ENCODE results near the gene TBC1D24. TPM values are rescaled to one million over a fixed set of nuclear protein-coding genes. Genes with fewer than 3 reads are reported as not detected.

Gene TBC1D24
- polyA plus RNA-seq, 1 donor (not counting 4 experiments of a cell fraction or from before 2014, with no cell fraction given) = 3.0 TPM

DNA sequence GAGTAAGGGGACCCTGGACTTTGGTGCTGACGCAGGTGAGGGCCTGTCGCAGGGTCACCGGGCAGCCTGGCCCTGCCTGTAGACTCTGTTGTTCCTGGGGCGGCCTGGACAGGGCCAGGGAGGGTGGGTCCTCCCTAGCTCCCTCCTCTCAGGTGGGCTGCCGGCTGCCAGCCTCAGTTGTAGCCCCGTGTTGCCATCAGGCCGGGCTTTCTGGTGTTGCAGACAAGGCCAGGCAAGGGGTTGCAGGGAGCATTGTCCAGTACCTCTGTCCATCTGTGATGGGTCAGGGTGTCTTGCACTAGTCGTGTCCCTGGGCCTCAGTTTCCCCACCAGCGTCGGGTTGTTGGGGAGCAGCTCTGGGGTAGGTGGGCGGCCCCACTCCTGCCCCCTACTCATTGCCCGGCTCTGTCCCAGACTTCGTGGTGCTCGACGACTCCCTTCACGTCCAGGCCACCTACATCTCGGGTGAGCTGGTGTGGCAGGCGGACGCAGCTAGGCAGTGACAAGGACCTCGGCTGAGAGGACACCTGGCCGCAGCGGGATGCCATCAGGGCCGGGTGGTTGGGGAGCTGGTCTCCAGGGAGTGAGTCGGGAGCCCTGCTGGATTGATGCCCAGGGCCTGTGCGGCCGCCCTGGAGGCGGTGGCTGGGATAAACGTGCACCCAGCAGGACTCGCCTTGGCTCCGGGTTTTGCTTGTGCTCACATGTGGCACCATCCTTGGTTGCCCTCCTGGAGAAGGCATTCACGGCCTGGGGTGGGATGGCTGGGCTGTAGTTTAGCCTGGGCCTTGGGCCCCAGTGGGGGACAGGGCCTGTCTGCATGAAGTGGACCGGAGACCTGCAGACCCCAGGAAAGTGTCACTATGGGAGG lies 54.4 kb downstream of the TBC1D24 start:
- Histone ChIP-seq H3K9ac (ENCODE audit: control insufficient read depth, extremely low read depth, insufficient read depth, low read length) (no peak overlapping the region), H3K4me1 (ENCODE audit: control insufficient read depth, extremely low read depth, insufficient read depth, low read length) (peaks cover 14% of the 10 kb centered on the region), H3K4me2 (ENCODE audit: control insufficient read depth, extremely low read depth, insufficient read depth, low read depth, low read length) (no peak overlapping the region), H3K9me1 (ENCODE audit: control insufficient read depth, extremely low read depth, insufficient read depth, low read length) (no peaks in the 10 kb centered on the region), H3K27me3 (ENCODE audit: control insufficient read depth, extremely low read depth, insufficient read depth, low read length) (no peaks in the 10 kb centered on the region), H3K36me3 (ENCODE audit: control insufficient read depth in 2 of 2, extremely low read depth in 1 of 2, insufficient read depth in 2 of 2, low read length in 2 of 2) (peaks cover 16 to 34% of the 10 kb centered on the region in 2 experiments), H4K20me1 (ENCODE audit: control insufficient read depth, extremely low read depth, insufficient read depth, low read length) (peaks cover under 1% of the 10 kb centered on the region), H3K27ac (ENCODE audit: control insufficient read depth, insufficient read depth, low read length) (no peak overlapping the region), H3K4me3 (ENCODE audit: control insufficient read depth in 2 of 3, extremely low read depth in 1 of 3, insufficient read depth in 2 of 3, low read depth in 1 of 3, low read length in 3 of 3) (no peak overlapping the region), H3K9me3 (ENCODE audit: control insufficient read depth, low read depth, low read length) (no peaks in the 10 kb centered on the region), H3K79me2 (ENCODE audit: control insufficient read depth, insufficient read depth, low read length) (no peaks in the 10 kb centered on the region), H2AFZ (ENCODE audit: control insufficient read depth, low read length) (no peak overlapping the region)
- no peak for TF ChIP-seq EZH2 (IDR thresholded peaks at IDR 0.05; ENCODE audit: low read length)
- TF ChIP-seq, protein P1, sequence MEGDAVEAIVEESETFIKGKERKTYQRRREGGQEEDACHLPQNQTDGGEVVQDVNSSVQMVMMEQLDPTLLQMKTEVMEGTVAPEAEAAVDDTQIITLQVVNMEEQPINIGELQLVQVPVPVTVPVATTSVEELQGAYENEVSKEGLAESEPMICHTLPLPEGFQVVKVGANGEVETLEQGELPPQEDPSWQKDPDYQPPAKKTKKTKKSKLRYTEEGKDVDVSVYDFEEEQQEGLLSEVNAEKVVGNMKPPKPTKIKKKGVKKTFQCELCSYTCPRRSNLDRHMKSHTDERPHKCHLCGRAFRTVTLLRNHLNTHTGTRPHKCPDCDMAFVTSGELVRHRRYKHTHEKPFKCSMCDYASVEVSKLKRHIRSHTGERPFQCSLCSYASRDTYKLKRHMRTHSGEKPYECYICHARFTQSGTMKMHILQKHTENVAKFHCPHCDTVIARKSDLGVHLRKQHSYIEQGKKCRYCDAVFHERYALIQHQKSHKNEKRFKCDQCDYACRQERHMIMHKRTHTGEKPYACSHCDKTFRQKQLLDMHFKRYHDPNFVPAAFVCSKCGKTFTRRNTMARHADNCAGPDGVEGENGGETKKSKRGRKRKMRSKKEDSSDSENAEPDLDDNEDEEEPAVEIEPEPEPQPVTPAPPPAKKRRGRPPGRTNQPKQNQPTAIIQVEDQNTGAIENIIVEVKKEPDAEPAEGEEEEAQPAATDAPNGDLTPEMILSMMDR (optimal IDR thresholded peaks at IDR 0.05 in 1 of 3, IDR thresholded peaks at IDR 0.05 in 1 of 3, conservative IDR thresholded peaks at IDR 0.05 in 1 of 3; ENCODE audit: extremely low read depth in 1 of 3, insufficient read depth in 2 of 3, low read length in 3 of 3) = peak in 2 of 3 experiments; percentile 15 to 20
- dilution Hi-C loops (cut with MboI; ENCODE audit: extremely low pct_ligation_motif_present, low sequenced_read_pairs) = no loop called here
- DNase-seq (ENCODE audit: low read depth, low spot score) (no peak), FAIRE-seq (no peak)

DNA sequence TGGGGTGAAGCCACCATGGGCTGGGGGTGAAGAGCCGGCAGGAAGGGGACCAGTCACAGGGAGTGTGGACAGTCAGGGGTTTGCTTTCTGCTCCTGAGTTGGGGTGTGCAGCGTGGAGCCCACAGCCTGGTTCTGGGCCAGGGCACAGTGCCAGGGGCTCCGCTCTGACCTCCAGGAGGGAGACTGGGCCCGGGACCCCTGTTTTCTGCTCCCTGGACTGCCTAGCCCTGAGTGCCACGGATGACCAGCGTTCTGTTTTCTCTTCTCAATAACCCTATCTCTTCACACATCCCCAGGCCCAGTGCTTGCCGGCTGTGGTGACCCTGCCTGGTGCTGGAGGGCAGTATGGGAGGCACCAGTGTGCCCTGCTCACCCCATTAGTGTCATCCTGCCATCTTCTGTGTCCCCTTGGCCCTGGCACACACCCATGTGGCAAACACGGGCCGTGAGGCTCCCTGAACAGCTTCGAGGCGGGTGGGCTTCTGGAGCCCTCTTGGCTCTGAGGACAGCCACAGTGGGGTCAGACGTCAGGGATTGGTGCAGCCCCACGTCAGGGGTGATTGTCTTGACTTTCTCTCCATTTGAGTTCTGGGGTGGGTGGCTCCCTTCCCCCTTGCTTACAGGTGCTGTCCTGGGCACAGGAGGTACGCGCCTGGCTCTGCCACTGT lies 55.2 kb downstream of the TBC1D24 start:
- Histone ChIP-seq H3K4me3 (ENCODE audit: control insufficient read depth in 2 of 3, extremely low read depth in 1 of 3, insufficient read depth in 2 of 3, low read depth in 1 of 3, low read length in 3 of 3) (no peak overlapping the region), H3K9ac (ENCODE audit: control insufficient read depth, extremely low read depth, insufficient read depth, low read length) (no peak overlapping the region), H4K20me1 (ENCODE audit: control insufficient read depth, extremely low read depth, insufficient read depth, low read length) (no peaks in the 10 kb centered on the region), H3K27me3 (ENCODE audit: control insufficient read depth, extremely low read depth, insufficient read depth, low read length) (no peaks in the 10 kb centered on the region), H3K4me1 (ENCODE audit: control insufficient read depth, extremely low read depth, insufficient read depth, low read length) (peaks cover 14% of the 10 kb centered on the region), H2AFZ (ENCODE audit: control insufficient read depth, low read length) (no peak overlapping the region), H3K9me3 (ENCODE audit: control insufficient read depth, low read depth, low read length) (no peaks in the 10 kb centered on the region), H3K79me2 (ENCODE audit: control insufficient read depth, insufficient read depth, low read length) (no peaks in the 10 kb centered on the region), H3K9me1 (ENCODE audit: control insufficient read depth, extremely low read depth, insufficient read depth, low read length) (no peaks in the 10 kb centered on the region), H3K4me2 (ENCODE audit: control insufficient read depth, extremely low read depth, insufficient read depth, low read depth, low read length) (no peak overlapping the region), H3K36me3 (ENCODE audit: control insufficient read depth in 2 of 2, extremely low read depth in 1 of 2, insufficient read depth in 2 of 2, low read length in 2 of 2) (peaks cover 11 to 28% of the 10 kb centered on the region in 2 experiments), H3K27ac (ENCODE audit: control insufficient read depth, insufficient read depth, low read length) (no peak overlapping the region)
- no peak for FAIRE-seq
- TF ChIP-seq, protein P1 (optimal IDR thresholded peaks at IDR 0.05 in 1 of 3, IDR thresholded peaks at IDR 0.05 in 1 of 3, conservative IDR thresholded peaks at IDR 0.05 in 1 of 3; ENCODE audit: extremely low read depth in 1 of 3, insufficient read depth in 2 of 3, low read length in 3 of 3) = no peak
- no peak for TF ChIP-seq EZH2 (IDR thresholded peaks at IDR 0.05; ENCODE audit: low read length)
- dilution Hi-C loops (cut with MboI; ENCODE audit: extremely low pct_ligation_motif_present, low sequenced_read_pairs) = no loop called here
- DNase-seq (ENCODE audit: low read depth, low spot score) = no peak
